Thoracic aorta (tissue), 2 donors: ENCODE data around the gene ANKUB1. TPM values are rescaled to one million over a fixed set of nuclear protein-coding genes. Genes with fewer than 3 reads are reported as not detected.
"Not testable (repeated sequence)": the region's sequence is repeated elsewhere in the genome, so short reads cannot be mapped to it uniquely, and the experiment has no call there.

Experiments
- ATAC-seq: fragments of 150-250 bp; one replicate; pipeline ENCODE4 v1.8.0; 2017; ENCODE audit warnings: low read depth; ENCODE audit not compliant: insufficient number of reproducible peaks, low FRiP score
- DNase-seq: peaks from one replicate; pipeline ENCODE4 v3.0.0-alpha.2; 2020; ENCODE audit warnings: low spot score
- H3K27ac ChIP-seq, 2 donors: fragments of 200-600 bp; sonication (generic); 1 replicate in 1 of 2; 2 replicates in 1 of 2; pipeline ENCODE4 v1.5.1; 2016; ENCODE audit warnings: mild to moderate bottlenecking in 2 of 2, moderate library complexity in 2 of 2
- H3K27me3 ChIP-seq: fragments of 200-600 bp; sonication (generic); replicated peaks from 2 replicates; pipeline ENCODE4 v1.6.0; 2016; ENCODE audit warnings: mild to moderate bottlenecking; ENCODE audit not compliant: insufficient read depth
- H3K36me3 ChIP-seq: fragments of 200-600 bp; sonication (generic); one replicate; pipeline ENCODE4 v1.5.1; 2016
- H3K4me1 ChIP-seq, 2 donors: fragments of 200-600 bp; sonication (generic); 1 replicate in 1 of 2; 2 replicates in 1 of 2; pipeline versions ENCODE4 v1.5.1 to v1.6.0; 2016; ENCODE audit warnings: low read depth in 2 of 2, mild to moderate bottlenecking in 1 of 2; ENCODE audit not compliant: control insufficient read depth in 1 of 2
- H3K4me3 ChIP-seq: fragments of 200-600 bp; sonication (generic); 2 replicates; pipeline ENCODE4 v1.5.1; 2016; ENCODE audit warnings: mild to moderate bottlenecking
- H3K9me3 ChIP-seq: fragments of 200-600 bp; sonication (generic); 2 replicates; pipeline ENCODE4 v1.5.1; 2016
- total RNA-seq, 2 donors: library from RNA; depleted of rRNA; stranded (reverse); fragments of >200 nt; gene quantifications; one replicate each; pipeline versions ENCODE4 v1.1.0 to v1.2.3, GENCODE V29; 2016
- TF ChIP-seq, protein P1 (sequence below): fragments of 200-600 bp; sonication (generic); IDR thresholded peaks from one replicate; pipeline ENCODE4 v1.5.1; 2019; ENCODE audit warnings: antibody characterized with exemption

The ANKUB1 gene, protein sequence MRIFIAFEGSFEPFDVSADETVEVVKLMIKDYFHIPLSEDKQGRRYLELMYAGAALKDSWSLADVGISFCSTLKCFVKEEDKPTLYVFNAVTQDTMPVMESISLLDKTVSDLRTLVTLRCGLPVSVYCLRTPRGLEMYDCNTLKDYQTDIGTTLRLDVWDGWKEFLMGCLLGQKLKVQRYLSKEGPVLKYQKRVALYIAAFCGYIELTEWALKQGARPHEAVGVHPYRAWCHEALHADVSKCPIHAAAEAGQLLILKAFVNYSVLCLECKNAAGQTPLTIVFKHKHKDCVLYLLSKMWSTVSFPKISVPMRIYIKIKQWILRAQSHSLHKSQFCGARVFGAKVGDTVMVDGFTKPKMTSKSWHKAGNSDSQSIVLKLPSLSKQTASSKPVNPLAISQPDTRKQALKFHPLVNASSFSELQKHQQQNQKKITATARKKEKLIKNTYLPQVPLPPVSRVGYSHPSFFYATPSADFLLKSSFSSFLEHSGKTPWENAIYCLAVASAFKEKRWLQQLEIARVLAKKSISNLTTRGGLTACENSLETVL
- total RNA-seq, result under 1 TPM in 1 of 2 donors, not detected in 1; 0.81 TPM

DNA sequence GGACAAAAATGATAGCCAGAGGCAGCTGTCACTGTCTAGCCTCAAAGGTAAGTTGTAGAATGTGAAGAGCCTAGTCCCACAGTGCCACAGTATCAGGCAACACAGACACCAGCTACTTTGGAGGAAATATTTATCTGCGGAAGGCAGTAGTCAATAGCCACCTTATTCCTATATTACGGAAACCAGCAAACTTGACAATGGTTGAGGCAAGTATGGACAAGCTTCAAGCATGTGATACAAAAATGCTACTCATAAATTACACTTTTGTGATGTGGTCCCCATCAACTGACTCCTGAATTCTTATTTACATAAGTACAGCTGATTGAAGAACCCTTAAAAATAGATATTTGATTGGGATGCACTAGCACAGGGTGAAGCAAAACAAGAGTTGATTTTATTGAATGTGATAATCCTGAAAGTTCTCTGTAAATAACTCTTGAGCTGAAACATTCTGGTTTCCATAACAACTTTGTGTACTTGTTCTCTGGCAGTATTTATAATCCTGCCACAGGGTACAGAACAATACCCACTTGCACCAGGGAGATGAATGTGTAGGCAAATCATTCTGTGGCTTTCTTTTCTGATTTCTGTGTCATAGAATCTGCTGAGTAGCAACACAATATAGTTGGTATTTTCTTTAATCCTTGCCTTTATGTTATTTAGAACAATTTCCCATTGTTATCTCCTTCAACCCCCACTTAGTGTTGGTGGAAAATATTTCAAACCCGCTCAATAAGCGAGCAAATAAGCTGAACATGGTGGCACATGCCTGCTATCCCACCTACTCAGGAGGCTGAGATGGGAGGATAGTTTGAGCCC is at the start of gene ANKUB1:
ANKUB1 (minus strand) TSS at position 103 of the 819 bp plus-strand sequence. CDS start 188 bp downstream, outside the sequence.
- Histone ChIP-seq H3K4me3 (no peak within 1 kb of the TSS), H3K4me1 (no peaks in the 10 kb centered on the region), H3K36me3 (no peaks in the 10 kb centered on the region), H3K9me3 (no peaks in the 10 kb centered on the region), H3K27me3 (no peaks in the 10 kb centered on the region), H3K27ac (no peak within 1 kb of the TSS)
- DNase-seq (no peak), ATAC-seq (no peak)
- TF ChIP-seq, protein P1, sequence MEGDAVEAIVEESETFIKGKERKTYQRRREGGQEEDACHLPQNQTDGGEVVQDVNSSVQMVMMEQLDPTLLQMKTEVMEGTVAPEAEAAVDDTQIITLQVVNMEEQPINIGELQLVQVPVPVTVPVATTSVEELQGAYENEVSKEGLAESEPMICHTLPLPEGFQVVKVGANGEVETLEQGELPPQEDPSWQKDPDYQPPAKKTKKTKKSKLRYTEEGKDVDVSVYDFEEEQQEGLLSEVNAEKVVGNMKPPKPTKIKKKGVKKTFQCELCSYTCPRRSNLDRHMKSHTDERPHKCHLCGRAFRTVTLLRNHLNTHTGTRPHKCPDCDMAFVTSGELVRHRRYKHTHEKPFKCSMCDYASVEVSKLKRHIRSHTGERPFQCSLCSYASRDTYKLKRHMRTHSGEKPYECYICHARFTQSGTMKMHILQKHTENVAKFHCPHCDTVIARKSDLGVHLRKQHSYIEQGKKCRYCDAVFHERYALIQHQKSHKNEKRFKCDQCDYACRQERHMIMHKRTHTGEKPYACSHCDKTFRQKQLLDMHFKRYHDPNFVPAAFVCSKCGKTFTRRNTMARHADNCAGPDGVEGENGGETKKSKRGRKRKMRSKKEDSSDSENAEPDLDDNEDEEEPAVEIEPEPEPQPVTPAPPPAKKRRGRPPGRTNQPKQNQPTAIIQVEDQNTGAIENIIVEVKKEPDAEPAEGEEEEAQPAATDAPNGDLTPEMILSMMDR, result no peak

DNA sequence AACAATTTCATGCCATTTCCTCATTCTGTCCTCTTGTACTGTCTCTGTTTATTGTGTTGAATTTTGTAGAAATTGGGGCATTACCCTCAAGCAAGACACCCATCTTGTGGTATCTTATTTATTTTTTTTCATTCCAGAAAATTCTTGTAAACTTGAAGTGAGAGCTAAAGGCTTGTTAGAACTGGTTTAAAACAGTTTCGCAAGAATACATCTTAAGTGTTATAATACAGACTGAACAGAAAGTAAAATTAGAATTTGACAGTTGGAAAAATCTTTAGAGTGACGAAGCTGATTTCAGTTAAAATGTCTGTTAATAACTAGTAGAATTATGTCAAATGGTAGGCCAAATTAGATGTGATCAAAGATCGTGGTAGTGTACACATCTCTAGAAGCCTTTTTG is 47.5 kb upstream of the ANKUB1 start:
- Histone ChIP-seq H3K27ac (no peak overlapping the region), H3K27me3 (no peaks in the 10 kb centered on the region), H3K4me1 (peaks cover 4 to 6% of the 10 kb centered on the region in 2 donors), H3K36me3 (no peaks in the 10 kb centered on the region), H3K4me3 (no peak overlapping the region), H3K9me3 (no peaks in the 10 kb centered on the region)
- no peak for ATAC-seq
- TF ChIP-seq, protein P1, result no peak
- no peak for DNase-seq

DNA sequence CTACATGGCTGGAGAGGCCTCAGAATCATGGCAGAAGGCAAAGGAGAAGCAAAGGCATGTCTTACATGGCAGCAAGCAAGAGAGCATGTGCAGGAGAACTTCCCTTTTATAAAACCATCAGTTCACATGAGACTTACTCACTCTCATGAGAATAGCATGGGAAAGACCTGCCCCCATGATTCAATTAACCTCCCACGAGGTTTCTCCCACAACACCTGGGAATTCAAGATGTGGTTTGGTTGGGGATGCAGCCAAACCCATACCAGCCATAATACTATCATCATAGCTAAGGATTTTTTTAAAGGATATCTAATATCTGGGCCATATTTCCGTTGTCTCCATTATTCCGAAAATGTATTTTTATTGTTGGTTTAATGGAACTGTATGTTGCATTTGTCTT is 47.1 kb upstream of the ANKUB1 start:
- H3K9me3 ChIP-seq, H3K27ac ChIP-seq, H3K4me3 ChIP-seq, H3K27me3 ChIP-seq, ATAC-seq, DNase-seq, H3K4me1 ChIP-seq, H3K36me3 ChIP-seq: not testable (repeated sequence)

DNA sequence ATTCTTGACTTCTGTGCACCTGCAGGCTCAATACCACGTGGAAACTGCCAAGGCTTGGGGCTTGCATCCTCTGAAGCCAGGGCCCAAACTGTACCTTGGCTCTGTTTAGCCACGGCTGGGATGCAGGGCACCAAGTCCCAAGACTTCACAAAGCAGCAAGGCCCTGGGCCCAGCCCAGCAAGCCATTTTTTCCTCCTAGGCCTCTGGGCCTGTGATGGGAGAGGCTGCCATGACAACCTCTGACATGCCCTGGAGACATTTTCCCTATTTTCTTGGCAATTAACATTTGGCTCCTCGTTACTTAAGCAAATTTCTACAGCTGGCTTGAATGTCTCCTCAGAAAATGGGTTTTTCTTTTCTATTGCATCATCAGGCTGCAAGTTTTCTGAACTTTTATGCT is 46.1 kb upstream of the ANKUB1 start:
- H3K4me1 ChIP-seq, H3K27ac ChIP-seq, DNase-seq, H3K36me3 ChIP-seq, H3K9me3 ChIP-seq, H3K4me3 ChIP-seq, H3K27me3 ChIP-seq, ATAC-seq: not testable (repeated sequence)

DNA sequence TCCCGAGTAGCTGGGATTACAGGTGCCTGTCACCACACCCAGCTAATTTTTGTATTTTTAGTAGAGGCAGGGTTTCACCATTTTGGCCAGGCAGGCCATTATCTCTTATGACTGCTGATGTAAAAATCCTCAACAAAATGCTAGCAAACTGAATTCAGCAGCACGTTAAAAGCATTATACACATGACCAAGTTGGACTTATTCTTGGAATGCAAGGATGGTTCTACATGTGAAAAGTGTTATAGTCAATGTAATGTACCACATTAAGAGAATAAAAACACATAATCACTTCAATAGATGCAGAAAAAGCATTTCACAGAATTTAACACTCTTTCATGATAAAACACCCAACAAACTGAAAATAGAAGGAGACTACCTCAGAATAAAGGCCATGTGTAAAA is 40.9 kb upstream of the ANKUB1 start:
- DNase-seq, result no peak
- Histone ChIP-seq H3K36me3 (no peaks in the 10 kb centered on the region), H3K4me1 (peaks cover 3 to 5% of the 10 kb centered on the region in 2 donors), H3K9me3 (peaks cover 14% of the 10 kb centered on the region), H3K4me3 (no peak overlapping the region), H3K27ac (no peak overlapping the region), H3K27me3 (no peaks in the 10 kb centered on the region)
- TF ChIP-seq, protein P1, result no peak
- no peak for ATAC-seq

DNA sequence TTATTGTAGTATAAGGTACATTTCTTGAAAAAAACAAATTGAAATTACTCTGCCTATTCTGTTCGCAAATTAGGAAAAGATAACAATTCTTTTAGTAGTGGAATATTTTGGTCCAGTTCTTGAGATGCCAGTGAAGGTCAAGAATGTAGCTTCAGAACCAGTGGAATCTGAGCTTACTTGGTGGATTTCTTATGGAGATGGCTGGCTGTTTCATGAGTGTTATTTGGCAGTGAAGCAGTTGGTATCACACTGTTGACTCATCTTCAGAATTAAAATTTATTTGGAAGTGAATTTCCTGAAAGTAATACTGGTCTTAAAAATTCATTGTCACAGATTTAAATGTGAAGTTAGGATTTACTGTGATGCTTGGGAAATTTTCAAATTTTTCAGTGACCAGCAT is 39.7 kb upstream of the ANKUB1 start:
- ATAC-seq (no peak), DNase-seq (no peak)
- Histone ChIP-seq H3K27me3 (no peaks in the 10 kb centered on the region), H3K36me3 (no peaks in the 10 kb centered on the region), H3K27ac (no peak overlapping the region), H3K4me3 (no peak overlapping the region), H3K4me1 (peaks cover 4 to 5% of the 10 kb centered on the region in 2 donors), H3K9me3 (peaks cover 14% of the 10 kb centered on the region)
- TF ChIP-seq, protein P1, result no peak
